ENCODE data around the gene ASRGL1. TPM values are rescaled to one million over a fixed set of nuclear protein-coding genes. Genes with fewer than 3 reads are reported as not detected.
"Not testable (repeated sequence)": the region's sequence is repeated elsewhere in the genome, so short reads cannot be mapped to it uniquely, and the experiment has no call there.

The ASRGL1 gene
- total RNA-seq, 2 donors from 2014 or later = 0.74 to 7.0 TPM

GRCh38 chr11:62333768-62334167 lies 3.5 kb upstream of the ASRGL1 start:
- H3K4me3 ChIP-seq = no peak overlapping the region
- no peaks in the 10 kb centered on the region for H3K27me3 ChIP-seq
- no peak overlapping the region for H3K27ac ChIP-seq
- H3K36me3 ChIP-seq = no peaks in the 10 kb centered on the region
- TF ChIP-seq, protein P1, sequence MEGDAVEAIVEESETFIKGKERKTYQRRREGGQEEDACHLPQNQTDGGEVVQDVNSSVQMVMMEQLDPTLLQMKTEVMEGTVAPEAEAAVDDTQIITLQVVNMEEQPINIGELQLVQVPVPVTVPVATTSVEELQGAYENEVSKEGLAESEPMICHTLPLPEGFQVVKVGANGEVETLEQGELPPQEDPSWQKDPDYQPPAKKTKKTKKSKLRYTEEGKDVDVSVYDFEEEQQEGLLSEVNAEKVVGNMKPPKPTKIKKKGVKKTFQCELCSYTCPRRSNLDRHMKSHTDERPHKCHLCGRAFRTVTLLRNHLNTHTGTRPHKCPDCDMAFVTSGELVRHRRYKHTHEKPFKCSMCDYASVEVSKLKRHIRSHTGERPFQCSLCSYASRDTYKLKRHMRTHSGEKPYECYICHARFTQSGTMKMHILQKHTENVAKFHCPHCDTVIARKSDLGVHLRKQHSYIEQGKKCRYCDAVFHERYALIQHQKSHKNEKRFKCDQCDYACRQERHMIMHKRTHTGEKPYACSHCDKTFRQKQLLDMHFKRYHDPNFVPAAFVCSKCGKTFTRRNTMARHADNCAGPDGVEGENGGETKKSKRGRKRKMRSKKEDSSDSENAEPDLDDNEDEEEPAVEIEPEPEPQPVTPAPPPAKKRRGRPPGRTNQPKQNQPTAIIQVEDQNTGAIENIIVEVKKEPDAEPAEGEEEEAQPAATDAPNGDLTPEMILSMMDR (IDR thresholded peaks at IDR 0.05) = no peak
- H3K4me1 ChIP-seq = peaks cover 0 to 12% of the 10 kb centered on the region in 2 donors
- H3K9me3 ChIP-seq = no peaks in the 10 kb centered on the region
- no peak for DNase-seq (ENCODE audit: low spot score)

- H3K27ac ChIP-seq = peak overlapping the region; percentile 48 to 49
- H3K9me3 ChIP-seq; DNase-seq (ENCODE audit: low spot score); H3K27me3 ChIP-seq; H3K36me3 ChIP-seq: not testable (repeated sequence)
- peaks cover 0 to 19% of the 10 kb centered on the region in 2 donors for H3K4me1 ChIP-seq
- peak overlapping the region; percentile 72 for H3K4me3 ChIP-seq
These were observed 322 bp upstream of the ASRGL1 start for GRCh38 chr11:62336949-62337302.

DNA sequence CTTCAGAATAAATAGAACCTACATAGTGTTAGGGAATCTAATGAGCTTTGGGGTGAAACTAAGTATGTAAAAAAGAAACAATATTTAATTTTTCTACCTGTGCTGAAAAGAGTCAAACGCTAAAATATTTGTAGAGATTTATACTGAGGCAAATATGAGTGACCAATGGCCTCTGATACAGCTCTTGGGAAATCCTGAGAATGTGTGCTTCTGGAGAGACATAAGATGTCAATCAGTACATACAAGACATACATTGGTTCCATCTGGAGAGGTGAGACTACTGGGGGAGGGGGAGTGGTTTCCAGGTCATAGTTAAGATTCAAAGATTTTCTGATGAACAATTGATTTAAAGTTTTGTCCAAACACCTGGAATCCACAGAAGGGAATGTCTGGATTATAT lies 970 bp downstream of the ASRGL1 start:
- Histone ChIP-seq H3K4me1 (peaks cover 0 to 19% of the 10 kb centered on the region in 2 donors), H3K36me3 (no peaks in the 10 kb centered on the region), H3K9me3 (no peaks in the 10 kb centered on the region)

GRCh38 chr11:62340269-62340901 lies 3.1 kb downstream of the ASRGL1 start:
- H3K27ac ChIP-seq = no peak overlapping the region
- H3K4me1 ChIP-seq = peaks cover 0 to 19% of the 10 kb centered on the region in 2 donors

More for the DNA sequence above, 970 bp downstream of the ASRGL1 start:
- TF ChIP-seq, protein P1 (IDR thresholded peaks at IDR 0.05) = no peak
- H3K27me3 ChIP-seq = no peaks in the 10 kb centered on the region
- DNase-seq (ENCODE audit: low spot score) = no peak
- H3K4me3 ChIP-seq = peak overlapping the region; percentile 72
- no peak overlapping the region for H3K27ac ChIP-seq

GRCh38 chr11:62341588-62341987 lies 4.3 kb downstream of the ASRGL1 start:
- H3K27ac ChIP-seq = no peak overlapping the region
- TF ChIP-seq, protein P1 (IDR thresholded peaks at IDR 0.05) = no peak

More at GRCh38 chr11:62340269-62340901, 3.1 kb downstream of the ASRGL1 start:
- H3K36me3 ChIP-seq = no peaks in the 10 kb centered on the region
- H3K9me3 ChIP-seq = no peaks in the 10 kb centered on the region
- DNase-seq (ENCODE audit: low spot score) = peak; percentile 64
- no peak overlapping the region for H3K4me3 ChIP-seq
- TF ChIP-seq, protein P1 (IDR thresholded peaks at IDR 0.05) = peak; percentile 40 to 76
- no peaks in the 10 kb centered on the region for H3K27me3 ChIP-seq

GRCh38 chr11:62343646-62344190 lies 6.5 kb downstream of the ASRGL1 start:
- DNase-seq (ENCODE audit: low spot score); H3K27ac ChIP-seq; H3K27me3 ChIP-seq; H3K4me1 ChIP-seq; H3K36me3 ChIP-seq; H3K4me3 ChIP-seq; H3K9me3 ChIP-seq: not testable (repeated sequence)

More at GRCh38 chr11:62341588-62341987, 4.3 kb downstream of the ASRGL1 start:
- Histone ChIP-seq H3K36me3 (no peaks in the 10 kb centered on the region), H3K27me3 (no peaks in the 10 kb centered on the region), H3K4me3 (no peak overlapping the region), H3K9me3 (no peaks in the 10 kb centered on the region), H3K4me1 (peaks cover 0 to 19% of the 10 kb centered on the region in 2 donors)
- no peak for DNase-seq (ENCODE audit: low spot score)

DNA sequence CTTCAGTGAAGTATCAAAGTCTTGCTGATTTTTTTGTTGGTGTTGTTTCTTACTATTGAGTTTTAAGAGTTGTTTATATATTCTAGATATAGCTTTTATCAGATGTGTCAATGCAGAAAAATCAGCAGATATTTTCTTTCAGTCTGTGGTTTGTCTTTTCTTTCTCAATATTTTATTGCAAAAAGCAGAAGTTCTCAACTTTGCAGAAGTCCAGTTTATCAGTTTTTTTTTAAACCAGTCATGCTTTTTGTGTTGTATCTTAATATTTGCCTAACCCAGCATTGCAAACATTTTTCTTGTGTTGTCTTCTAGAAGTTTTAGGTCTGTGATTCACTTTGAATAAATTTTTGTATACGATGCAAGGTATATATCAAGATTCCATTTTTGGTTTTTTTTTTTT lies 7.0 kb downstream of the ASRGL1 start:
- H3K4me1 ChIP-seq = peaks cover 0 to 7% of the 10 kb centered on the region in 2 donors
- no peak overlapping the region for H3K4me3 ChIP-seq
- no peaks in the 10 kb centered on the region for H3K9me3 ChIP-seq
- no peak for DNase-seq (ENCODE audit: low spot score)
- no peaks in the 10 kb centered on the region for H3K27me3 ChIP-seq
- TF ChIP-seq, protein P1 (IDR thresholded peaks at IDR 0.05) = no peak
- no peaks in the 10 kb centered on the region for H3K36me3 ChIP-seq
- H3K27ac ChIP-seq = no peak overlapping the region
